Activated CD4-positive, alpha-beta T cell treated with anti-CD3 and anti-CD28 coated beads for 4 hours (primary cell): ENCODE data around the gene KCND3.

Source experiments
- DNase-seq, 2 donors: peaks; one replicate each; pipeline ENCODE4 v3.0.0-alpha.2; 2020

Gene KCND3

DNA sequence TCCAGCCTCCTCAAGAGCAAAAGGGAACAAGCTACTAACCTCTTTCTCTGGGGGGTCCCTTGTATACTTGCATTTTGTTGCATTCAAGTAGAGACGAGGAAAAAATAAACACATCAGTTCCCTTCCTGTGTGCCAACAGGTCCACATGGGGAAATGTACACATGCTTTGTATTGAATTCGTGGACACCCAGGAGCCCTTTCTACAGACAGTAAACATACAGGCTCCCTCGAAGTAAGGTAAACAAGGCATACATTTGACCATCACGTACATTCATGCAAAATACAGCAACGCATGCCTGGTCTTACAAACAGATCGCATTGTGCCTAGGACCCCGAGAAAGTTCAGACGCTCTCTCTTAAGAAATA, 1.1 kb downstream of the KCND3 start:
- DNase-seq, result no peak

DNA sequence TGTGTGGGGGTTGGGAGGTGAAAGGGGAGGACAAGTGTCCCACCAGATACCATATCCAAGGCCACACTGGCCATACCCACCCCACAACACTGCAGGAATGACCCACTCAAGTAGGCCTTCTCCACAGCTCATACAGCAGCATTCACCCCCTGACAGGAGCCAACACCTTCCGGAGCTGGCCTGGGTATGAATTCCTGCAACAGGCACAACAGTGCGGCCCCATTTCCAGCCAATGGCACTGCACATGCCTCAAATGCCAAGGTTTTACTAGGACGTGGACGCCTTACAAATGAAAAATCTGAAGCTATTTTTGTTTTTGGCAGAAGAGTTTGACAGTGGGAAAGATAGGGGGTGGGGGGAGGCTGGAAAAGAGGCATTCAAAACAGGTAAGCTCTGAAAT, 2.0 kb downstream of the KCND3 start:
- DNase-seq, result no peak

DNA sequence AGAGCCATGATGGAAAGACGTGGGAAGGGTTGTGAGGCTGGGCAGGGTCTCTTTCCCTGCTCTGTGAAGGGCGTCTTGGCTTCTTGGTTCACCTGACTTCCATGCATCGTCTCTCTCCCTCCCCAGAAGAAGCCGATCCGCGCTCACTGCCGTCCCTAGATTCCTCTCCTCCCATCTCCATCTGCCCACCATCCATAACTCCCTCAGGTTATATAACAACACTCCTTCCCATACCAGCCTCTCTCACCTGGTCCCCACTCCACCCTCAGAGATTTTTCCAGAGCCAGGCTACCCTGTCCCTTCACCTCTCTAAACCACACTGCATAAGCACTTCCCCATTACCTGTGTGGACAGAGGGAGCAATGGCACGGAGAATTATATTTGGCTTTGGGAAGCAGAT, 6.0 kb downstream of the KCND3 start:
- no peak for DNase-seq

DNA sequence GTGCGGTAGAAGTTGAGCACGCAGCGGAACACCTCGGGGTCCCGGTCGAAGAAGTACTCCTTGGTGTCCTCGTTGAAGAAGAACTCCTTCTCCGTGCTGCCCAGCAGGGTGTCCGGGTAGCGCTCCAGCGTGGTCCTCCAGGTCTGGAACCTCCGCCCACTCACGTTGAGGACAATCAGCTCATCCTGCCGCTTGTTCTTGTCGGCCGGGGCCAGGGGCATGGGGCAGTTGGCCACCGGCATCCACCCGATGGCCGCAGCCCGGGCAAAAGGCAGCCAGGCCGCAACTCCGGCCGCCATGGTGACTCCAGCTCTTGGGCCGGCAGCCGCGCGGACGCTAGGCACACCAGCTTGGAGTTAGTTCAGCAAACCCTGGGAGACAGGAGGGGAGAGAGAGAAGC, 7.0 kb downstream of the KCND3 start:
- no peak for DNase-seq

DNA sequence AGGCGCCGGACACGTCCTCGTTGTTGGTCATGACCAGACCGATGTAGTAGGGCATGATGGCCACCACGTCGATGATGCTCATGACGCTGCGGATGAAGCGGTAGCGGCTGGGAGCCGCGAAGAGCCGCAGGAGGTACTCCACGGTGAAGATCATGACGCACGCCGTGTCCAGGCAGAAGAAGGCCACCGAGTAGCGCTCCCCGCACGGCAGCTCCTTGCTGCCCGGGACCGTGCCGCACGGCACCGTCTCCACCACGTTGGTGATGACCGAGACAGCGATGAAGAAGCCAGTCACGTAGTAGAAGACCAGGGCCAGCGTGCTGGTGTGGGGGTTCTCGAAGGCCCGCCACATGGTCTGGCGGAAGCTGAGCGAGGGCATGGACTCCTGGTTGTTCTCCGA, 7.6 kb downstream of the KCND3 start:
- DNase-seq, result no peak

DNA sequence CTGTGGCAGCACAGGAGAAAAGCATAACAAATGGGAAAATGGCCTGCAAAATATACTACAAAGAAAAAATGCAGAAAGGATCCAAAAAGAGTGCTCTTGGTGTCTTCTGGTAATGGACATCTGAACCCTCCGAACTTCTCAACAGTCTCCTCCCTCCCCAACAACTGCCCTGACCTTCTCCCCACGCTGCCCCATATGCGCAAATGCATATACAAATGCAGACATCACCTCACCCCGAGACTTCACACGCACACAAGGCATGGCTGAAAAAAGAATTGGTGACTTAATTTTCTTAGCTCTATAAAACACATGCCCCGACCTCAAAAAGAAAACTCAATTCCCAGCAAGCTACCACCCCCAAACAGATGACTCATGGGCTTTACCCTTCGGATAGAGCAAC, 8.4 kb downstream of the KCND3 start:
- no peak for DNase-seq

DNA sequence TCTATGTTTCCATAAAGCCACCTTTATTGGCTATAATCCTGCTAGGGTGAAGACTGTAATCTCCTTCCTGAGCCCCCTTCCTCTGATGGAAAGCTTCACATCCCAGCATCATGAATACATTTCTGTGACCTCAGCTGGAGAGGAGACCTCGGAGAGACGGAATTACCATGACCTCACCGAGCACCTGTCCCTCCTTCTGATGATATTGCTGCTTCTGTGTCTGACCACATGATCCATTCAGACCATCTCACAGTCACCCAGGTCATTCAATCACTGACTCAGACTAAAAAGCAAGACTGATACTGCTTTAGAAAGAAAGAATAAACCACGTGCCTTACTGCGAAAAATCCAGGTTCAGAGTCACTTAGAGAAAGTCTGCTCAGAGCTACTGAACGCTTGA, 8.8 kb downstream of the KCND3 start:
- DNase-seq, result no peak

DNA sequence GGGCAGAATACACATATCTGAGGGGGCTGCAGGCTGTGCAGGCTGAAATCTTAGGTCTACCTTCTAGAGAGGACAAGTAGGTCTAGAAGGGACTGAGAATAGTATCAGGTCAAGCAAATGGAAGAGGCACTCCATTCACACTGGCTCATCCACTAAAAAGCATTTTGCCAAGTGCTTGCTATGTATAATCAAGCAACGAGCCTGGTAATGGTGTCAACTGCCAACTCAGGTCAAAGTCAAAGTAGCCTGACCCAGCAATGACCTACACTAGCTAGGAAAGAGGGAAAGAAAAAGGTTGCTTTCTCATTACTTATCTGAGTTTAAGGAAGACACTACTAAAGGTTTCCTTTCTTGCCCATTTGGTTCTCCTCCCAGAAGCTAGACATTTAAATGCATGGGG, 10.8 kb downstream of the KCND3 start:
- DNase-seq, result no peak

DNA sequence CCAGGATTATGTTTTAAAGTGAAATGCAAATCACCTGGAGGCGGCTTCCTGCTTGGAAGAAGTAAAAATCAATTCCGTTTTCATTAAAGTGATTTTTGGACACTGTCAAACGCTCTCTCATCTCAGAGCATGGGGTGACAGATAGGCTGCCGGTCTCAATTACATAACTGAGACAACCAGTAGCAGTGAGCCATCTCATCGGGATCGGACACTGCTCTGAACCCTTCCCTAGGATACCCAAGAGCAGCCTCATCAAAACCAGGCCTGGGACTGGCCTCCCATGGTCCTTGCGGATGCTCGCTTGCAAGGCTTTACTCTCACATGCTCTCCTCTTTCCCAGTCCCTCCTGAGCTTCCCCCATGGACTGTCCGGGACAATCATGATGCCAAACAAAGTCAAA, 12.1 kb downstream of the KCND3 start:
- no peak for DNase-seq

DNA sequence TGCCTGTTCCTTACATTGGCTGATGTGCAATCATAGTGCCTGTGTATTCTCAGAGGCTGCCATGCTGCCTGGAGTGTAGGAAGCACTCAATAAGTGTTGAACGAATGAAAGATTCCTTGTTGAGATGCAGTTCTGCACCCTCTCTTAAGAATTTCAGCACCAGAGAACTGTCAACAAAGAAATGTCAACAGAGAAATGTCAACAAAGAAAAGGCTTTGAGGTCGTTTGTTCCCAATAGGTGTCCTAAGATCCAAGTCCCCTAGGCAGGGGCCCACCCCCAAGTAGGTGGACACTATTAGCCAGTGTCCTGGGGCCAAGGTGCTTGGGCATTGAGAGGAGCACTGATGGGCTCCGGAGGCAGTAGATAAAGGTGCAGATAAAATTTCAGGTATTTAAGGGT, 12.6 kb downstream of the KCND3 start:
- no peak for DNase-seq

DNA sequence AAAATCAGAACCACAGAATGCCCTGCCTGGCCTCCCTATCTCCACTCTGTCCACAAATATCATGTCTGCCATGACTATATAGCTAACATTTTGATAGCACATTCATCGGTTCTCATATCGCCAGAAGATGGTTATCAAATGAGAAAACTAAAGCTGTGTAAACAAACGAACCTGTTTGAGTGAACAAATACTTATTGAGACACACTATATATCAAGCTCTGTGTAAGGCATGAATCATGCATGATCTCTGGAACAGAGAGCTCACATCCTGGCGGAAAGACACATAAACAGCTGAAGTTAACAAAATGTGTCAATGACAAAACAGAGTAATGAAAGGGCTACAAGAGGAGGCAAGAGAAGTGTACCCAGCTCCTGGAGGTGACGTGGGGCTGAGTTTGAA, 13.1 kb downstream of the KCND3 start:
- no peak for DNase-seq

DNA sequence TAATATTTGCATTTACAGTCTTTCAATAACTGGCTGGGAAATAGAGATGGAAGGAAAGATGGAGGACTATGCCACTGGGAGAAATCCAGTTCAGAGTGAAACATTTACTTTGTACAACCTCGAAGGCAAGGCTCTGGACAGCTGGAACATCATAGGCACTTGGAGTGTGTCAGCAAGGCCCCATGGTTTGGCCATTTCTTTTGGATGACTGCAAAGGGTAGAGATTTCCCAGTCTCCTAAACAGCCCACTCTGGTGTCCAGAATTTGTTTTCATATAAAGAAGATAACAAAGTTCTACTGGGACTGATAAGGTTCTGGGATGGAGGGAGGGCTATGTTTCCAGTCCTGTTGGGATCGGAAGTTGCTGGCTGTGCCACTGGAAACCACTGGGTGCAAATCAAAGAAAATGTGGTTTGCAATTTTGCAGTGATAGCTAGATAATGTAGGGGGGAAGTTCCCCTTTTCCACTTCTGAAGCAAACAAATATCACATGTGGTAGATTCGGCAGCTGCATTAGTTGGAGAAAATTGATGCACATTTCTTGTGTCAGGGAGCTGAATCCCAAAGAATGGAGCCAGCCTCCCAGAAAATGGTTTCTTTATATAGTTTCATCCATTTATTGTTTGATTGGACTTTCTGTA, 16.2 kb downstream of the KCND3 start:
- no peak for DNase-seq

DNA sequence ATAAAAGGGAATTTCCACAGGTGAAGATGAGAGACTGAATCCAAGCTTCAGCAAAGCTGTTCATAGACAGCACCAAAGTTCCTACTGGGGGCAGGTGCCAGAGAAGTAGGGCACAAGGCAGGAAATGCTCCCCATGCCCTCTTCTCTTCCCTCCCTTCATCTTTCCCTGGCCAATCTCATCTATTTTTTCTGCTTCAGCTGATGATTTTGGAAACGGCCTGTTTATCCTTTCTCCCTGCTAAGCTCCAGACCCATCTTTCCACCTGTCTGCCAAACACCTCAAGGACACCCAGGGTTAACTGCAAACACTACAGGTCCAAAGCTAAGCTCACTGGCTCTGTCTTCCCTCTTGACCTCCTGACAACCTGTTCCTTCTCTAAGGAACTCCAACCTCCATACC, 18.1 kb downstream of the KCND3 start:
- no peak for DNase-seq

DNA sequence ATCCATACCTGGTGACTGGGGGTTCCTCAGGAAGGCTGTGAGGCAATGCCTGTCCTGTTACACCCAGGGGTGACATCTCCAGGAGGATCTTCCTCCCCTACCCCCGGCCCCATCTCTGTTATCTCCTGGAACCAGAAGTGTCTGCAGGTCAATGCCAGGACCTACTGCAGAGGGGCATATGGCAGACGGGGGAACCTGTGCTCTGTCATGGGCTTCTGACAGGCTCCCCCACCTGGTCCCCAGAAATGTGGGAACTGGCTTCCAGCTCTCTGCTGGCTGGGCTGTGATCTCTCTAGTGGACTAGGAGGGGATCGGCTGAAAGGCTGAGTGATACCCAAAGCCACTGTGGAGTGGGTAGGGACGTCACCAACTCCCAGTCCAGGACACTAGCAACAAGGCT, 21.0 kb downstream of the KCND3 start:
- no peak for DNase-seq

DNA sequence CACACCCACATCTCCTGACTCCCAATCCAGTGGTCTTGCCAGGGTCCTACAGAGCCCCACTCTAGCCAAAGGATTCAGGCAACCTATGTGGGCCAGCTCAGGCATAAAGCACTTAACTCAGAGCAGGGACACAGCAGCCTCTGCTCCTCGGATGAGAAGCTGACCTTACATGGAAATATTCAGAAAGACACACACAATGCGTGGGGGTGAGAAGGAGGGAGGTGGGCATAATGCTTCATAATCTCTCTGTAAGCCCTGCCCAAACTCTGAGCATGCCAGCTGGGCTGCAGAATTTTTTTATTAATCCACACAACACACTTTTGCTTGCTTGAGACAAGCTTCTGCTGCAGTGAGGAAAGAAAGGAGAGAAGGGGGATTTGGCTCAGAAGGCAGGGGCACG, 21.6 kb downstream of the KCND3 start:
- DNase-seq, result no peak

DNA sequence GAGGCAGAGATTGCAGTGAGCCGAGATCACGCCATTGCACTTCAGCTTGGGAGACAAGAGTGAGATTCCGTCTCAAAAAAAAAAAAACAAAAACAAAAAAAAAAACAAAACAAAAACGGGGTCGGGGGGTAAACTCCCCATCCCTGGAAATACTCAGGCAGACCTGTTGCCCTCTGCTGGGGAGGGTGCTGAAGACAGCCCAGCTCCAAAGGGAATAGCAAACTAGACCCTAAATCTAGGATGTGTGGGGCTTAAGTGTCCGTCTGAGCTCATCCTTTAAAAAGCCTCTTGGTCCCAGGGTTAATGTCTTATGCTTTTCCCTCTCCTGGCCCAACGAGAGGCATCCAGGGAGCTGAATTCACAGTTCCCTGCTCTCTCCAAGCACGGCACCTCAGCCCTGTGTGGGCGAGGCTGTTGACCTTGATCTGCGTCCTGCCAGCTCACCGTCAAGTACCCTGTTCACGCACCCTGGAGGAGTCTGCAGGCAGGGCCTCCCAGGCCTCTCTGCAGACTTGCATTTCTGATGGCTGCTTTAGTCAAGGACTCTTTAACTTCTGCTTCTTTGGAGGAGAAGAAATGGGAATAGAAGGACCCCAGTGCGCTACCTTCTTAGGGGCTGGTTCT, 22.3 kb downstream of the KCND3 start:
- DNase-seq, result no peak

DNA sequence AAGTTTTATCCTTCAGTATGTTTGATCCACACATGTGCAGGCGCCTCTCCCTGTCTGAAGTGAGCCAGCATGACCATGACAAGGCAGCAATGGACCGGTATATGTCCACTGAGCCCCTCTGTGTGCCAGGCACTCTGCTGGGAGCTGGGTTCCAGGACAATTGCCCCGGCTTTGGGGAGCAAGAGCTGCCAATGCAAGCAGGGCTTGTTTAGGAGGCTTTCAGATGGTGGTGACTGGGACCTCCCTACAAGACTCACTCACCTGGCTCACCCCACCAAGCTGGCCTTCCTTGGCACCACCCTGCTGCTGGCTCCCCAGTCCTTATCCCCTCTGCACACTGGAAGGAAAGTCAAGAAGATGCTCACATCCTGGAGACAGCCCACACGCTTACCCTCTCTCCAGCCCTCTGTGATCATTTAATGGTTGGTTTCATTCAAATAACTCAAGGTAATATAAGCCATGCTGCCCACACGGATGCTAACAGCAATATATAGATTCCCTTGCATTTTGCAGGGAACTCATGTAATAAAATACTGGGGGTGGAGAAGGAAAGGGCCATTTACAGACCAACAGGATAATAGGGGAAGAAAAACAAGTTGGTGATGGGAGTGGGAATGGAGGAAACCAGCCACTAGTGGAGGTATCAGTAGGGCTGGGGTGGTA, 23.6 kb downstream of the KCND3 start:
- DNase-seq, result no peak

DNA sequence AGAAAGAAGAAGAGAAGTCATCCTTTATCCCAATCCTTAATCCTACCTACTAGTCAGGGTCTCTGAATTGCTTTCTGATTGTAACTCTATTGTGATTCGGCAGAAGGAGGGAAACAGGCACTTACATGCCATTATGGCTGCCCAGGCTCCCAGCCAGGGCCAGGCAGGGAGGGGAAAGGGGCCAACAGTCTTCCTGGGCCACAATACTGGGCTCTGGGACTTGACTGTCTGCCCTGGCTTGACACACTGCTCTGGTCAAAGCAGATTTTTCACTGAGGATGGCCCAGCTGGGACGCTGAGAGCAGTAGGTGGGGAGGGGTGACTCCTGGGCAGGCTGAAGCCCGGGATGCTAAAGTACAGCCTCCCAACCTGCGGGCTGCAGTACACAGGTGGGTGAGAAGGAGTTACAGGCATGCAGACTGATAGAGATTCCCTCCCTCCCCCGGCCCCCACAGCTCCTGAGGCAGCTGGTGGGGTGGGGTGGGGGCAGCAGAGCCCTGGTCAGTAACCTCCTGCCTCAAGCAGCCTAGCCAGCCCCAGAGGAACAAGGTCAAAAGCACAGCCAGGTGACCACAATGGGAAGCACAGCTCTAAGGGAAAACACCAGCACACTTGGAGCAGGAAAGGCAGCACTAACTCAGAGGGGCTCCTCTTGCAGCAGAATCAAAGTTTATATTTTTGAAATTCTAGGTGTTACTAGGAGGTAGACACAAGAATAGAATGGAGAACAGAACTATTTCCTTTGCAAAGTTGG, 25.3 kb downstream of the KCND3 start:
- DNase-seq, result no peak

DNA sequence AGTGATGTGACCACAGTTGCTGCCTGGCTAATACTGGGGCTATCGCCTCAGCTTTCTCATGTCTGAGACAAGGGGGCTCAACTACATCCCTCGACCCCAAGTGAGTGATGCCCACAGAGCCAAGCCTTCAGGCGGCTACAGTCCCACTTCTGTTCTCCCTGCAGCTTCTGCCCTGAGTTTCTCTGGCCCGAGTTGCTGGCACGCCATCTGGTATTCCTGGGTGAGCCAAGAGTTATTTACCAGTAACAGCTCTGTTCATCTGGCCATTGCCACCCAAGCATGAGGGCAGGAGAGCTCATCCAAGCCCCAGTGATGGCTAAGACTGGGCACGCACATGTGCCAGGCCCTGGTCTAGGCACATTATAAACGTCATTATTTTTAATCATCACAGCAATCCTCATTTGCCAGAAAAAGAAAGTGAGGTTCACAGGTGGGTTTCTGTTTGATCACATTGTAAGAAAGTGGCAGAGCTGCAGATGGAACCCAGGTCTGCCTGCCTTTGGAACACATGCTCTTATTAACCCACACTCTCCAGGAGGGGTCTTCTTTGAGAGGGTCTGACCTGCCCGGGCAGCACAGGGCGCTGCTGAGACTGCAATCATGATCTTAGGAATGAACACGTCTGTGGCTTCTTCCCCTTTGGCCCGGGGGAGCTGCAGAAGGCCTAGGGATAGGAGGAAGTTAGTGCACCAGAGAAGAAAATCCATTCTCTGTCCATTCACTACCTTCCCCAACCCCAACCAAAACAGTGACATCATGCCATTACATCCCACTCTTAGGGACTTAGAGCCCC, 27.5 kb downstream of the KCND3 start:
- DNase-seq, result no peak

DNA sequence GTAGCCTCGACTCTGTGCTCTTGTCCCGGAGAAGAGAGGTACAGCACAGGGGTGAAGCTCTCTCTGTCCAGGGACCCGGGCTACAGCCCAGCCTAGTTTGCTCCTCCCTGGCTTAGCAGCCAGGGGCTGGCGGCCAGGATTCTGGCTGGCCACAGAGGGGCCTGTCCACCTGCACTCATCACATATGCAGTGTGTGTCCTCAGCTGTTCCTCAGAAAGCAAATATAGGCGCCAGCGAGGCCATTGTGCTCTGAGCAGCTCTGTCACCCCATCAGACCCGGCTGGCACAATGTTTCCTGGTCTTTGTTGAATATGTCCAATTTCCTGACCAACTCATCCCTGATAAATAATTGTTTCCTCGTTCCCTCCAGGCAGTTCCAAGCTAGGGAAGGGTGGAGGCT, 28.5 kb downstream of the KCND3 start:
- no peak for DNase-seq

DNA sequence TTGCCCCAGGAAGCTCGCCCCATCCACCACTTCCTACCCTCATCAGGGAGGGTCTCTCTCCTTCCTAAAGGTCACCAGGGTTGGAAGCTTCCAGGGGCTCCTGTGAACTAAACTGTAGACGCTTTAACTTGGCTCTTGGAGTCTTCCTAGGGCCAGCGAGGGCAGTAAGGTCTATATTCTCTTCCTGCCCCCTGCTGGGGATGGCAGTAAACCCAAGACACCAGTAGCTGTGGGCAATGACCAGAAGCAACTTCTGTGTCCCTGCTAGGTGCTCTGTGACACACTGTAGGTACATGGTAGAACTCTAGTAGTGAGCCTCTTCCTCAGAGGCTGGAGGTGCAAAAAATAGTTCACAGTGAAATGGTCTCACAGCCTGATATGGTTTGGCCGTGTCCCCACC, 30.0 kb downstream of the KCND3 start:
- no peak for DNase-seq

DNA sequence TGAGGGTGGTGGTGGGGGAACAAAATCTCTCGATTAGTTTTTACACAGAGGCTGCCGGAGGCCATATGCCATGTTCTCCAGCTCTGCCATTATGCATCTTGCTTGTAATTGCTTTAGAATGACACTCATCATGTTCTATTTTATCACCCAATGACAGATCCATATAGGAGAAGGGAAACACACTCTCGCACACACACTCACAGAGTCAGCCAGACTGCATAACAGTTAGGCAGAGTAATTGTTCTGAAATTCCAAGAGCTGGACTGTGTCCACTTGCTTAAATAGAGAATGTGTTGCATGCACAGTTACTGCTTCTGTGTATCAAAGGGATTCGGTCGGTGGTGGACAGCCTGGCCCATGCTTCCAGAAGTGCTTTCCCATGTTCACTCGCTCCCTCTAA, 30.6 kb downstream of the KCND3 start:
- no peak for DNase-seq

DNA sequence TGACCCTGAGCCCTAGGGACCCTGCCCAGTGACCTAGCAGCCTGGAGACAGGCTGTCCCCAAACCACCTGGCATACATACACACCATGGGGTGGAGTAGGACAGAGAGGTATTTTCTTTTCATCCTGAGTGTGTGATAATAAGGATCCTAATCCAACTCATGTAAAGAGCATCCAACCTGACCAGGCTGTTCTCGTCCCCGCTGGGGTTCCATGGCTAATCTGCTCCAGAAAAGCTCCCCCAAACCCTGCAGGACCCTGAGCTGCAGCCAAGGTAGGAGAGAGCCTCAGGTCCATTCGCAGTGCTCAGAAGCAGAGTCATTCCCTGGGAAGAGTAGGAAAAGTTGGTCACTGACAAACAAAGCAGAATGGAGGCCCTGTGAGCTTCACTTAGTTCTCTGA, 31.4 kb downstream of the KCND3 start:
- no peak for DNase-seq
